GM18519 (cell line): ENCODE measurements around the gene ZNF346.

Source experiments
- ATAC-seq: cut with Tn5 transposase; IDR thresholded peaks from one replicate; pipeline ENCODE4 v1.9.1; 2021; ENCODE audit warnings: mild to moderate bottlenecking, moderate library complexity; ENCODE audit not compliant: unreplicated experiment, low FRiP score

Gene ZNF346

GRCh38 chr5:177092178-177093081 lies 69.9 kb downstream of the ZNF346 start:
- ATAC-seq = no peak

GRCh38 chr5:177093082-177093712 lies 70.7 kb downstream of the ZNF346 start:
- ATAC-seq = no peak

- no peak for ATAC-seq
These were observed 71.3 kb downstream of the ZNF346 start for GRCh38 chr5:177093803-177094202.

- ATAC-seq = no peak
These were observed 72.0 kb downstream of the ZNF346 start for GRCh38 chr5:177094224-177095087.

- ATAC-seq = no peak
These were observed 72.7 kb downstream of the ZNF346 start for GRCh38 chr5:177095088-177095669.

- no peak for ATAC-seq
These were observed 73.9 kb downstream of the ZNF346 start for GRCh38 chr5:177096162-177097015.

GRCh38 chr5:177097016-177097985 lies 74.8 kb downstream of the ZNF346 start:
- ATAC-seq = no peak

- ATAC-seq = no peak
These were observed 75.6 kb downstream of the ZNF346 start for GRCh38 chr5:177098120-177098469.

GRCh38 chr5:177098470-177099141 lies 76.1 kb downstream of the ZNF346 start:
- ATAC-seq = no peak

GRCh38 chr5:177099422-177100093 lies 77.1 kb downstream of the ZNF346 start:
- ATAC-seq = no peak

- ATAC-seq = no peak
These were observed 78.2 kb downstream of the ZNF346 start for GRCh38 chr5:177100714-177101121.

- ATAC-seq = no peak
These were observed 81.2 kb downstream of the ZNF346 start for GRCh38 chr5:177103523-177104253.

- ATAC-seq = no peak
These were observed 83.4 kb downstream of the ZNF346 start for GRCh38 chr5:177105691-177106476.

- ATAC-seq = no peak
These were observed 84.7 kb downstream of the ZNF346 start for GRCh38 chr5:177107159-177107558.

GRCh38 chr5:177109810-177110209 lies 87.3 kb downstream of the ZNF346 start:
- ATAC-seq = no peak
